NCI-H2107 (cell line): ENCODE data around the gene ANKMY1.
"Not testable (repeated sequence)": the region's sequence is repeated elsewhere in the genome, so short reads cannot be mapped to it uniquely, and the experiment has no call there.

Experiments
- DNase-seq: peaks from one replicate; lab custom pipeline; 2025; lab: John Stamatoyannopoulos, UW

The ANKMY1 gene

DNA sequence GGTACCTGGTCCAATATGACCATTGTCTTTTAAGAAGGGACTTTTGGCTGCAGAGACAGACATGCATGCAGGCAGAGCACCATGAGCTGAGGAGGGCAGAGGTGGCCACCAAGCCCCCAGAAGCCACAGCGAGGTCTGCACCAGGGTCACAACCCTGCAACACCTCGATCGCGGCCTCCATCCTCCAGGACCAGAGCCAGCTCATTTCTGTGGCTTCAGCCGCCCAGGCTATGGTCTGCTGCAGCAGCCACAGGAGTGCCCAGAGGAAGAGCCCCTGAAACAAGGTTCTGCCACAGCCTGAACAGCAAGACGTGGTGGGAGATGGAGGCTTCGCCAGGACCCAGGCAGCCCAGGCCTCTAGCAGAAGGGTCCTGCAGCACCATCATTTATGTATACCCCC lies 53.9 kb downstream of the ANKMY1 start:
- DNase-seq = no peak

- no peak for DNase-seq
Observed at GRCh38 chr2:240503375-240503774, 54.4 kb downstream of the ANKMY1 start.

GRCh38 chr2:240502430-240503121 lies 55.2 kb downstream of the ANKMY1 start:
- no peak for DNase-seq

DNA sequence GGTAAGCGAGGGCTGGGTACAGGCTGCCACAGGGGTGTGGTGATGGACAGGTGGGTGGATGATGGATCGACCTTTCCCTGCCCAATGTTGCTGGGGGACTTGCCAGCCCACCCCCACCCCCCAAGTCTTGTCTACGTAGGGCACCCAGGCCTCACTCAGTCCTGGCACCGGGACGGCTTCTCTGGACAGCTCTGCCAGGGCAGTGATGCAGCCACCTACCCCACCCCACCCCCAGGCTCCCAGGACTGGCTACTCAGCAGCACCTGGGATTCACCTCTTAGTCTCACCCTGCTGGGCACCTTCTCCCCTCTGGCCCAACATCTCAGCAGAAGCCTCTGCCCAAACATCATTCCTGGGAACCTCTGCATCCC lies 55.7 kb downstream of the ANKMY1 start:
- no peak for DNase-seq

GRCh38 chr2:240501531-240501991 lies 56.2 kb downstream of the ANKMY1 start:
- no peak for DNase-seq

- no peak for DNase-seq
Observed at GRCh38 chr2:240500561-240501423, 57.0 kb downstream of the ANKMY1 start.

DNA sequence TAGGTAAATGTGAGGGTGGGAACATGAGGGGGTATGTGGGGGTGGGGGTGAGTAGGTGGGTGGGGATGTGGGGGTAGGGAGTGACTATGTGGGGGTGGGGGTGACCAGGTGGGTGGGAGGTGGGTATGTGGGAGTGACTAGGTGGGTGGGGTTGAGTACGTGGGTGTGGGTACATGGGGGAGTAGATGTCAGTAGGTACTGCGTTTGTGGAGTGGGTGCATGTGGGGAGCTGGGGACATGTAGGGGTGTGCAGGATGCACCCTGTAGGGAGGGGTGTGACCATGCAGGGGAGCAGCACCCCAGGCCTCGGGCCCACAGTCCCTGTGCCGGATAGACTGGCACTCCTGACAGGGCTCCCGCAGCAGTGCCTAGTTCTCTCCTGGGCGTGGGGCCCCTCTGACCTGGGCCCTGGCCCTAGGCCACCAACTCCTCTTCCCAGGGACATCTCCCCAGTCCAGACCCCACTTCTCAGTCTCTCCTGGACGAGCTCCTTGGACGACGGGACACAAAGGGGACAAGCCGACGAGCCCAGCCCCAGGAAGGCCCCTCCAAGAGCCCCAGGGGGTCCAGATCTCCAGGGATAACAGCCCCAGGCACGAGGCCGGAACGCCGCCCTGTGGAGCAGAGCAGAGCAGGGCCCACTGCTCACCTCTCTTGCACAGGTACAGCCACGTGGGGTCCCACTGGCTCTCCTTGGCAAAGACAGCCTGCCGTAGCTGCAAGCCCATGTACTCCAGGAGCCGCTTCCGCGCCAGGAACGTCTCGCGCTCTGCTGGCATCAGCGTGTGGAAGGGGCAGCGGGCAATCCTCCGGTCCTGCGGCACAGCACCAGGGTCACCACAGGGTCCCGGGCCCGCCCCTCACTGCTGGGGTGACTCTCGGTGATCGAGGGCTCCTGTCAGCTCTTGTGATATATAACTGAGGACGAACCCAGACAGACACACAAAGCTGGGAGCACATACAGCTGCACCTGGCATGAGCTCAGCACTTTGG lies 58.2 kb downstream of the ANKMY1 start:
- no peak for DNase-seq

- no peak for DNase-seq
Observed at GRCh38 chr2:240498958-240499260, 58.9 kb downstream of the ANKMY1 start.

GRCh38 chr2:240498171-240498957 lies 59.4 kb downstream of the ANKMY1 start:
- no peak for DNase-seq

DNA sequence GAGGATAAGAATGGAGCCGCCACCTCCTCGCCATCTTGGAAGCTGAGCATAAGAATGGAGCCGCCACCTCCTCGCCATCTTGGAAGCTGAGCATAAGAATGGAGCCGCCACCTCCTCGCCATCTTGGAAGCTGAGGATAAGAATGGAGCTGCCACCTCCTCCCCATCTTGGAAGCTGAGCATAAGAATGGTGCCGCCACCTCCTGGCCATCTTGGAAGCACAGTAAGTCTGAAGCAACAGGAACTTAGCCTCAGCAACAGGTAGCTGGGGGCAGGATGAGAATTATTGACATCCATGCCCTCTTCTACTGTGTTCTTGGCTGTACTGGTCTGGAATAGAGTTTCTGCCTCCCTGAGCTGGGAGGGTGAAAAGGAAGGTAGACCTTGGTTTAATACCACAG lies 60.7 kb downstream of the ANKMY1 start:
- DNase-seq = not testable (repeated sequence)

- not testable (repeated sequence) for DNase-seq
Observed at GRCh38 chr2:240494942-240495341, 62.8 kb downstream of the ANKMY1 start.

DNA sequence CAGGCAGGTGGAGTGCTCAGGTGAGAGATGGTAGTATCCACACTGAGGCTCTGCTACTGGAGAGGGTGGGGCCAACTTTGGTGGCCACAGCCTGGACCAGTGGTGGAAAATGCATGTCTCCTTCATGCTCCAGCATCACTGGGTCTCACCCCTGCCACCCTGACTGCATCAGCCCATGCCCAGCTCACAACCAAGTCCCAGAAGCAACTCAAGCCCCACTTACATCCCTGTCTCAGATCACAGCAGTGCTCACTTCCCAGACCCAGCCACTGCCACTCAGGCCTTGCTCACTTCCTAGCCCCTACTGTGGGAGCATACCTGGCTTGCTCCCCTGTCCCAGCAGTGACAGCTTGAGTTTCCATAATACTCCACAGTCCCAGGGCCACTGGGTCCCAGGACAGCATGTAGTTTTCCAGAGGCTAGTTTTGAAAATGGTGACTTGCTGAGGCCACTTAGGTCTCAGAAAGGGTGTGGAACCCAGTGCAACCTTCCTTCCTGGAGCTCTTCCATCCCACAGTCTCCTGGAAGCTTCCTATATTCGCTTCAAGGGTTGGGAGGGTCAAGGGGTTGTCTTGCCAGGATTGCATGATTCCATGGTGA lies 63.5 kb downstream of the ANKMY1 start:
- no peak for DNase-seq

GRCh38 chr2:240491483-240491882 lies 66.3 kb downstream of the ANKMY1 start:
- DNase-seq = no peak

- no peak for DNase-seq
Observed at GRCh38 chr2:240482141-240482540, 75.6 kb downstream of the ANKMY1 start.

GRCh38 chr2:240481720-240482119 lies 76.1 kb downstream of the ANKMY1 start:
- DNase-seq = no peak

GRCh38 chr2:240480834-240481623 lies 76.8 kb downstream of the ANKMY1 start:
- no peak for DNase-seq

DNA sequence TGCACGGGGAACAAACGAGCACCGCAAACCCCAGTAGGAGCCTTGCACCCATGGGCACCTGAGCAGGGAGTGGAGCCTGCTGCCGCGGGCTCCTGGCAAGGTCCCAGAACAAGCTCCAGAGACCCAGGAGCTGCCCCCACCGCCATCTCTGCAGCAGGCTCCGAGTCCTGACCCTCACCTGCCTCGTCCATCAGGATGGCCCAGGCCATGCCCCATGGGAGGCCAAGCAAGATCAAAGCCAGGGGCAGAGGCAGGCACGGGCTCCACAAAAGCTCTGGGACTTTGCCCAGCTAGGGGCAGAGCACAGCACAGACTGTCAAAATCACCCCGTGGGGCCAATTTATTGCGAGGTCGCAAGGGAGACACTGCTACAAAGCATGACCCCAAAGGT lies 78.7 kb downstream of the ANKMY1 start:
- DNase-seq = no peak

- DNase-seq = no peak
Observed at GRCh38 chr2:240478346-240479110, 79.3 kb downstream of the ANKMY1 start.

GRCh38 chr2:240477916-240478315 lies 79.9 kb downstream of the ANKMY1 start:
- DNase-seq = no peak

DNA sequence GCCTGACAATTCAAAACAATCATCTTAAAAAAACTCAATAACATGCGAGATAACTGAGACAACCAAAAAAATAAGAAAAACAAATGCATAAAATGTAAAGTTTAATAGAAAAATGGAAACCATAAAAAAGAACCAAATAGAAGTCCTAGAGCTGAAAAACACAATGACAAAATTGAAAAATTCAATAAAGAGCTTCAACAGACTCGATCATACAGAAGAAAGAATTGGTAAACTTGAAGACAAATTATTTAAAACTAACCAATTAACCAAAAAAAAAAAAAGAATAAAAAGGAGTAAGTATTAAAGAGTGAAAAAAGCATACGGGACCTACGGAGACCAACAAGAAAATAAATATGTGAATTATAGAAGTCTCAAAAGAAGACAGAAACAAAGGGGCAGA lies 84.6 kb downstream of the ANKMY1 start:
- DNase-seq = no peak
